Stimulated activated CD8-positive, alpha-beta memory T cell treated with anti-CD3 and anti-CD28 coated beads, Interleukin-4, amount 100 ng/mL, for 24 hours (primary cell): ENCODE data around the gene PLN.

Experiments
- DNase-seq: peaks from one replicate; pipeline ENCODE4 v3.0.0-alpha.2; 2020; ENCODE audit warnings: low read depth

The PLN gene

GRCh38 chr6:118537574-118537973 is 10.5 kb upstream of the PLN start:
- DNase-seq = no peak

GRCh38 chr6:118542184-118542952 is 5.7 kb upstream of the PLN start:
- no peak for DNase-seq

GRCh38 chr6:118544105-118544504 is 4.0 kb upstream of the PLN start:
- no peak for DNase-seq

DNA sequence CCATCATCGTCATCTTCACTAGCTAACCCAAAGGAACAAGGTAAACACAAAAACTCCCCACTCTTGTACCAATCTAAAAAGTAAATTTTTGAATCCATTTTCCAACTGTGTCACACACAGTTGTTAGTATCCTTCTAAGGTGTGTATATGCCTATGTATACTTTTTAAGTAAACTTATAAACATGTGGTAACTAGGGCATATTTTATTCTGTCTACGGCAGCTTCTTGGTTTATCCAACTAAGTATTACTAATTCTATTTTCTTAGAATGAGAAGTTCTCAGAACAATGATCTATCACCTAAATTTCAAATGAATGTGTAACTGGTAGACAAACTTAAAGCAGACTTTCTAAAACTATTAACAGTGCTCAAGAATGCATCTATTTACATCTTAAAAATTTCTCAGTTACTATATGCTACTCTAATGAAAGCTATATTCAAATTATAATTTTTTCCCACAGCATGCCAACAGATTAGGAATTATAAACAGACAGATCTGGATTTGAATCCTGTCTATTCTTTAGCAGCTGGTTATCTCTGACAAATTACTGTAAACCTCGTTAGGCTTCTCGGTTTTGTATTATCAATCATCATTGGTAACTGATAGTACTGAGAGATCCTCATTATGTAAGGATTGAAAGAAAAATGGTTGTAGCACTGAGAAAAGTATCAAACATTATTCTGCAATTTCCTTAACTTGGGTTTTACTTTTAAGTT is 1.8 kb upstream of the PLN start:
- no peak for DNase-seq

GRCh38 chr6:118546880-118547218 is 1.2 kb upstream of the PLN start:
- no peak for DNase-seq

DNA sequence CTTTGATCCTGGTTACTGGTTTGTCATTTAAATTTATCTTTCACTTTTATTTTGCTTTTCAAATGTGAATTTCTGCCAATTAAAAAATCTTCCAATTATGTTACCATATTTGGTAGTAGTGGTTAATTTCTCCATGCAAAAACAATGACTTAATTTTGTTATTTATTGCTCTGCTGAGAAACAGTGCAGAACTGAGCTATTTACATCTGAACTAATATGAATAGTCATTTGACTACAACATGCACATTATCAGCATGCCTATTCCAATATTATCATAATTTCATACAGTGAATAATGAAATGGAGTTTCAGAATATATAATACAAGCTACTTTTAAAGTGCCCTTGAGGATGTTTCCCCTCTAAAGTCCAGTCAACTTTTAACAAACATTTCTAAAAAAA is 517 bp downstream of the PLN start:
- no peak for DNase-seq

GRCh38 chr6:118551063-118552053 is 3.3 kb downstream of the PLN start:
- DNase-seq = no peak

- DNase-seq = no peak
Observed at GRCh38 chr6:118553132-118553531, 5.0 kb downstream of the PLN start.

DNA sequence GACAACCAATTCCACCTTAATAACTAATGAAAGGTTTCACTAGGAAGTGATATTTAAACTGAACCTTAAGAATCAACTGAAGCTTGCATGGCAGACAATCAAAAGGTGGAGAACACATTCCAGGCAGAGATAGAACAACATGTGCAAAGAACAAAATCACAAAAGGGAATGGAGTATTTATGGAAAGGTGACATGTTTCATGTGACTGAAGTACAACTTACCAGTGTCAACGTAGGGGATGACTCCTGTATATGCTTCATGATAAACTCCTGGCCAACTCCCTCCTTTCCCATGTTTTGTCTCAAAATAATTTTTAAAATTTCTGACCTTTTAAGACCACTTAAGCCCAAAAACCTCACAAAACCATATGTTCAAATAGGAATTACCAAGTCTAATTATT is 6.6 kb downstream of the PLN start:
- no peak for DNase-seq

GRCh38 chr6:118558464-118559217 is 10.5 kb downstream of the PLN start:
- no peak for DNase-seq

DNA sequence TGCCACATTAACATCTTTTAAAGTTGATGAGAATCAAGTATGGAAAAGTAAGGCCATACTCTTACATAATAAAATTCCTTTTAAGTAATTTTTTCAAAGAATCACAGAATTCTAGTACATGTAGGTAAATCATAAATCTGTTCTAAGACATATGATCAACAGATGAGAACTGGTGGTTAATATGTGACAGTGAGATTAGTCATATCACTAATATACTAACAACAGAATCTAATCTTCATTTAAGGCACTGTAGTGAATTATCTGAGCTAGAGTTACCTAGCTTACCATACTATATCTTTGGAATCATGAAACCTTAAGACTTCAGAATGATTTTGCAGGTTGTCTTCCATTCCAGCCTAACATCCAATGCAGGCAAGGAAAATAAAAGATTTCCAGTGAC is 11.6 kb downstream of the PLN start:
- no peak for DNase-seq

- no peak for DNase-seq
Observed at GRCh38 chr6:118562248-118562647, 14.2 kb downstream of the PLN start.

DNA sequence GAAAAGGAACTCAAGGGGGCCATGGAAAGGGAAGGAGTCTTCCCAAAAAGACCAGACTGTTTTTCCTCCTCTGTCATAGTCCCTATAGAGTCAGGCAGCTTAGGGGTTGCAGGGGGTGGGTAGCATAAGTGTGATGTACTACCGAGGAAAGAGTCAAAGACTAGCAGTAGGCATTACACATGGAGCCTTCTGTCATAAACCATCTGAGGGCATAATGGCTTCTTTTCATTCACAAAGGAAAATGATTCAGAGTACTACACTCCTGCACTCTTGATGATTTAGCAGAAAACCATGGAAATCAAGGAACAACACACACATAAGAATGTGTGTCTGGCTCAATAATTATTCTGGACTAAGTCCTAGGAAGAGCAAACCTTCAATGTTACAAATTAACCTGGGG is 14.9 kb downstream of the PLN start:
- no peak for DNase-seq

- DNase-seq = no peak
Observed at GRCh38 chr6:118565311-118565960, 17.3 kb downstream of the PLN start.

DNA sequence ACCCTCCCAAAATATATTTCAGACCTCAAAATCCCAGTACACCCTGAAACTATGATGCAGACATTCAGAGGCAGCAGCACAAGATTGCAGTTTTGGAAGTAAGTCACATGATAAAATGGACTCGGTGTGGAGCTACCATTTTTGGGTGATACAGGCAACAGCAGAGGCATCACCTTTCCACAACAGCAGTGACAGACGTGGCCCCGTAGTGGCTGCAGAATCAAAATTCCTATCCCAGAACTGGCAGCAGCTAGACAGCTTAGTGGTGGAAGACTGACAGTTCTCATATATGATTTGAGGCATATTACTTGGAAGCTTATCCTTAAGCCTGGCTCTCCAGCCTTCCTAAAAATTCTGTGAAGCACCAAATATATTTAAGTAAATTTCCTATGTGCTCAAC is 19.9 kb downstream of the PLN start:
- no peak for DNase-seq

DNA sequence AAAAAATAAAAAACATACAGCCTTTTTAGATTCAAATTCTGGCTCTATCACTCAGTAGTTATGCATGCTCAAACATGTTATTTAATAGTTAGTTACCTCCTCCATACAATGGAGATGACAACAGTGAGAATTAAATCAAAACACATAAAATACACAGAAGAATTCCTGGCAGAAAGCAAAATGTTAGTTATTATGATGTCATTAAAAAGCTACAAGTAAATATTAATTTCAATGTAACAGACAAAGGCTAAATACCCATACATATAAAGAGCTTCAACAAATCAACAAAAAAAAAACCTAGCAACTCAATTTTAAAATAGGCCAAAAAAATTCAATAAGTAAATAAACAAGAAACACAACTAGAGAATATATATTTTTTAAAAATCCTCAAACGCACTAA is 21.4 kb downstream of the PLN start:
- DNase-seq = no peak

DNA sequence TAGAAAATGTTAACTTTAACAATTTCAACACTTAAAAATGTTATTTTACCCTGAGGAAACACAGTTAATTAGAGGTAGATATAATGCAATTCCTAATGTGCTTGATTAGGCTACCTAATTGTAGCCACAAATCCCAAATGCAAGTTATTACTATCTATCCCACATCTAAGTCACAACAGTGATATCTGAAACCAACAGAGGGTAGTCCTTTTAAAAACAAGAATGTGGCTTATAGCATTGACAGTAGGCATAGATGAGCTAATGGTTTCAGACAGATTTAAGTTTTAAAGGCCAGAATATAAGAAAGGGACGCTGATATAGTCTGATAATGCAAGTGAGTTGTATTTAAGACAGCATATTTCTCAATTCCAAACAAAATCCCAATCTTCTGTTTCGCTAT is 23.0 kb downstream of the PLN start:
- no peak for DNase-seq

DNA sequence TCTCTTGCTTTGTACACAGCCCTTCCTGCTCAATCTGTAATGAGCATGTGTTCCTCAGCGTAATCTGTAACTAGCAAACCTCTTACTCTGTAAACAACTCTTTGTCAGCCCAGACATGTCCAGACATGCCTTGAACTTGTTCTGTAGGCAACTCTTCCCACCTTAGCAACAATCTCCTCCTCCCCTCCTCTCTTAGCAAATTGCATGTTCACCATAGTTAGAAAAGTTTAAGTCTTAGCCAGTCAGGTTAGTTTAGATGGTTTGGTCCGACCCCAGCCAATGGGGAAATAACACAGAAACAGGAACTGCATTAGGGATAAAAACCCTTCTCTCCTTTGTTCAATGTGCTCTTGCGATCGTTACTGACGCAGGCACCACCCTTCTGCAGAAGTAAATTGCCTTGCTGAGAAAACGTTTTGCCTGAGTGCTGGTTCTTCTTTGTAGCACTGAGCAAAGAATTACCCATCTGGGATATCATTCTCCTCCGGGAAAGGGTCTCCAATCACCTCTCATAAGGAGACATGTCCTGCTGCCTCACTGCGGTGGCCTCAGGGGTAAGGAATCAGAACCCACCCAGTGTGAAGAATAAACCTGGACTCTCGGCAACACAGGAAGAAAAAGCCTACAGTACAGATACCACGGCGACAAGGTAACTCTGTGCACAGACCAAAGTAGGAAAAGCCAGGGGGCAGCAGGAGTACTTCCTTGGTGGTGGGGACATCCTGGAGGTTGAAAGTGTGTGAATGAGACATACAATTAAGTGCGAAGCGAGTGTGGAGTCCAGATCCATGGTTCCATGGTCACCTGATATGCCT is 26.2 kb downstream of the PLN start:
- DNase-seq = no peak

DNA sequence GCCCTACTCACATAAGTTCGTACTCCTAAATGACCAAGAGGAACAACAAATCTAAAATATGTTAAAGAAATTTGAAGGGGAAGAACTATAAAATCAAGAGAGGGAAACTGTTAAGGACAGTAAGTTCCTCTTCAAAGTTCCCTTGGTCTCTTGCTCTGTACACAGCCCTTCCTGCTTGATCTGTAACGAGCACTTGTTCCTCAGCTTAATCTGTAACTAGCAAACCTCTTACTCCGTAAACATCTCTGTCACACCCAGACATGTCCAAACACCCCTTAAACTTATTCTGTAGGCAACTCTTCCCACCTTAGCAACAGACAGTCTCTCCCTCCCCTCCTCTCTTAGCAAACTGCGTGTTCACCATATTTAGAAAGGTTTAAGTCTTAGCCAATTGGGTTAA is 29.9 kb downstream of the PLN start:
- no peak for DNase-seq

GRCh38 chr6:118578617-118579016 is 30.5 kb downstream of the PLN start:
- DNase-seq = no peak

GRCh38 chr6:118579786-118580185 is 31.7 kb downstream of the PLN start:
- DNase-seq = no peak
